Keratinocyte (primary cell): Measurements from ENCODE around the gene SLC25A43. TPM values are rescaled to one million over a fixed set of nuclear protein-coding genes. Genes with fewer than 3 reads are reported as not detected.

ENCODE experiments used
- DNase-seq: peaks from one replicate; pipeline ENCODE4 v3.0.0-alpha.2; 2011; ENCODE audit warnings: low read depth, missing footprints, low spot score
- FAIRE-seq: peaks from 2 replicates; lab custom pipeline; 2011; peaks lifted over from hg19 to GRCh38; lab: Jason Lieb, UNC
- H2AFZ ChIP-seq: 2 replicates; pipeline ENCODE4 v1.6.0; 2012; ENCODE audit warnings: low read length, control low read depth, inconsistent platforms; ENCODE audit not compliant: control insufficient read depth
- H3K27ac ChIP-seq: 2 replicates; pipeline ENCODE4 v1.5.1; 2011; ENCODE audit warnings: low read length; ENCODE audit not compliant: control insufficient read depth, insufficient read depth
- H3K27me3 ChIP-seq: 3 replicates; pipeline ENCODE4 v1.6.0; 2011; ENCODE audit warnings: low read length; ENCODE audit not compliant: control insufficient read depth, insufficient read depth; ENCODE audit errors: extremely low read depth
- H3K36me3 ChIP-seq, 2 experiments: 2 replicates in 1 of 2; 3 replicates in 1 of 2; pipeline ENCODE4 v1.5.1; 2011; ENCODE audit warnings: low read length in 2 of 2, mild to moderate bottlenecking in 1 of 2; ENCODE audit not compliant: control insufficient read depth in 2 of 2, insufficient read depth in 2 of 2; ENCODE audit errors: extremely low read depth in 1 of 2
- H3K4me1 ChIP-seq: 3 replicates; pipeline ENCODE4 v1.5.1; 2011; ENCODE audit warnings: low read length; ENCODE audit not compliant: control insufficient read depth, insufficient read depth; ENCODE audit errors: extremely low read depth
- H3K4me2 ChIP-seq: 3 replicates; pipeline ENCODE4 v1.6.0; 2011; ENCODE audit warnings: low read depth, low read length; ENCODE audit not compliant: control insufficient read depth, insufficient read depth; ENCODE audit errors: extremely low read depth
- H3K4me3 ChIP-seq, 3 experiments: fragments of 200-600 bp in 1 of 3; sonication (generic) in 1 of 3; 2 replicates in 2 of 3; 3 replicates in 1 of 3; pipeline ENCODE4 v1.5.1; 2011 to 2016; ENCODE audit warnings: low read length in 3 of 3, mild to moderate bottlenecking in 3 of 3, control low read depth in 2 of 3, inconsistent platforms in 1 of 3, low read depth in 1 of 3, mixed read lengths in 1 of 3, mixed run types in 1 of 3, moderate library complexity in 1 of 3; ENCODE audit not compliant: control insufficient read depth in 2 of 3, insufficient read depth in 2 of 3; ENCODE audit errors: extremely low read depth in 1 of 3
- H3K79me2 ChIP-seq: 2 replicates; pipeline ENCODE4 v1.6.0; 2012; ENCODE audit warnings: low read length; ENCODE audit not compliant: control insufficient read depth, insufficient read depth
- H3K9ac ChIP-seq: 3 replicates; pipeline ENCODE4 v1.6.0; 2011; ENCODE audit warnings: low read length; ENCODE audit not compliant: control insufficient read depth, insufficient read depth; ENCODE audit errors: extremely low read depth
- H3K9me1 ChIP-seq: 3 replicates; pipeline ENCODE4 v1.6.0; 2011; ENCODE audit warnings: low read length; ENCODE audit not compliant: control insufficient read depth, insufficient read depth; ENCODE audit errors: extremely low read depth
- H3K9me3 ChIP-seq: 2 replicates; pipeline ENCODE4 v1.5.1; 2012; ENCODE audit warnings: low read depth, low read length; ENCODE audit not compliant: control insufficient read depth
- H4K20me1 ChIP-seq: 3 replicates; pipeline ENCODE4 v1.6.0; 2011; ENCODE audit warnings: low read length; ENCODE audit not compliant: control insufficient read depth, insufficient read depth; ENCODE audit errors: extremely low read depth
- CTCF ChIP-seq, 3 experiments: IDR thresholded peaks in 1 of 3; conservative IDR thresholded peaks in 1 of 3; optimal IDR thresholded peaks in 1 of 3; 2 replicates in 2 of 3; 3 replicates in 1 of 3; pipeline versions ENCODE3 to v1.5.1; 2011; ENCODE audit warnings: low read length in 3 of 3, mild to moderate bottlenecking in 3 of 3, moderate library complexity in 2 of 3, control low read depth in 1 of 3, inconsistent platforms in 1 of 3; ENCODE audit not compliant: insufficient read depth in 2 of 3; ENCODE audit errors: extremely low read depth in 1 of 3
- EZH2 ChIP-seq: IDR thresholded peaks from one replicate; pipeline ENCODE4 v1.6.1; 2012; ENCODE audit warnings: inconsistent platforms, mild to moderate bottlenecking, low read length, moderate library complexity
- dilution Hi-C: fragments of 300-500 bp; cut with MboI; formaldehyde crosslinking; loops from one replicate; pipeline ENCODE4 v1.7.0; 2020; ENCODE audit warnings: low sequenced_read_pairs; ENCODE audit not compliant: extremely low pct_ligation_motif_present
- polyA plus RNA-seq, 5 experiments: library from polyadenylated mRNA; depleted of rRNA in 3 of 5; stranded (reverse) in 3 of 5; stranded (forward) in 1 of 5; unstranded in 1 of 5; fragments of >200 nt; gene quantifications; 1 replicate in 1 of 5; 2 replicates in 3 of 5; 3 replicates in 1 of 5; pipeline versions ENCODE4 v1.2.1 to v1.2.3, GENCODE V29; 2011 to 2012; ENCODE audit warnings: missing spikeins in 2 of 5, low read depth in 1 of 5, low replicate concordance in 1 of 5

The SLC25A43 gene
- polyA plus RNA-seq, 1 donor (not counting 4 experiments of a cell fraction or from before 2014, with no cell fraction given): 23.0 TPM

DNA sequence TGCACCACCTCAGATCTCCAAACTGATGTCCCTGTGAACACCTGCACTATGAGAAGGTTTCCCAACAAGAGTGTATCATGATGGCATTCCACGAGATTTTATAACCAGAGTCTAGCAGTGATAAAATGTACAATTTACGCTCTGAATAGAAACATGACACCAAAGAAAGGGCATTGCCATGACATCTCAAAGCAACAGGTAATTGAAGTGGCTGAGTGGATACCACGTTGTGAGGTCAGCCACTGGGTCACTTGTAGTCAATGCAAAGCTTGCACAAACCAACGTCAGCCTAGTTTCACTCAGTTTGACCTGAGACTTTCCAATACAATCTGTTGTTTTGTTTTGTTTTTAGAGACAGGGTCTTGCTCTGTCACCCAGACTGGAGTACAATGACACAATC lies 54.1 kb downstream of the SLC25A43 start:
- FAIRE-seq: no peak
- no peaks in the 10 kb centered on the region for H3K79me2 ChIP-seq

GRCh38 chrX:119455264-119455663 lies 56.1 kb downstream of the SLC25A43 start:
- Histone ChIP-seq H3K9me1 (no peaks in the 10 kb centered on the region), H3K27ac (no peak overlapping the region), H4K20me1 (no peaks in the 10 kb centered on the region), H3K4me3 (no peak overlapping the region), H3K9ac (no peak overlapping the region), H2AFZ (no peak overlapping the region), H3K4me2 (no peak overlapping the region), H3K4me1 (peaks cover 3% of the 10 kb centered on the region), H3K9me3 (no peaks in the 10 kb centered on the region), H3K36me3 (peaks cover 0 to 3% of the 10 kb centered on the region in 2 experiments), H3K27me3 (no peaks in the 10 kb centered on the region), H3K79me2 (no peaks in the 10 kb centered on the region)
- dilution Hi-C loops: no loop called here
- TF ChIP-seq CTCF (optimal IDR thresholded peaks at IDR 0.05 in 1 of 3, IDR thresholded peaks at IDR 0.05 in 1 of 3, conservative IDR thresholded peaks at IDR 0.05 in 1 of 3; ENCODE audit: extremely low read depth in 1 of 3, insufficient read depth in 2 of 3, low read length in 3 of 3): no peak
- no peak for TF ChIP-seq EZH2
- DNase-seq: peak; percentile 32
- FAIRE-seq: peak; percentile 5

More for the DNA sequence above, 54.1 kb downstream of the SLC25A43 start:
- no peak for DNase-seq
- TF ChIP-seq EZH2 (no peak), CTCF (optimal IDR thresholded peaks at IDR 0.05 in 1 of 3, IDR thresholded peaks at IDR 0.05 in 1 of 3, conservative IDR thresholded peaks at IDR 0.05 in 1 of 3; ENCODE audit: extremely low read depth in 1 of 3, insufficient read depth in 2 of 3, low read length in 3 of 3) (no peak)
- Histone ChIP-seq H4K20me1 (no peaks in the 10 kb centered on the region), H3K9ac (no peak overlapping the region), H3K9me3 (no peaks in the 10 kb centered on the region), H3K27me3 (no peaks in the 10 kb centered on the region), H3K4me2 (no peak overlapping the region), H3K27ac (no peak overlapping the region), H3K9me1 (no peaks in the 10 kb centered on the region), H2AFZ (no peak overlapping the region), H3K4me1 (no peaks in the 10 kb centered on the region), H3K36me3 (peaks cover 0 to 3% of the 10 kb centered on the region in 2 experiments), H3K4me3 (no peak overlapping the region)
- dilution Hi-C loops: no loop called here
